Measurements from ENCODE around the gene CHAC1.
"Not testable (repeated sequence)": the region's sequence is repeated elsewhere in the genome, so short reads cannot be mapped to it uniquely, and the experiment has no call there.

DNA sequence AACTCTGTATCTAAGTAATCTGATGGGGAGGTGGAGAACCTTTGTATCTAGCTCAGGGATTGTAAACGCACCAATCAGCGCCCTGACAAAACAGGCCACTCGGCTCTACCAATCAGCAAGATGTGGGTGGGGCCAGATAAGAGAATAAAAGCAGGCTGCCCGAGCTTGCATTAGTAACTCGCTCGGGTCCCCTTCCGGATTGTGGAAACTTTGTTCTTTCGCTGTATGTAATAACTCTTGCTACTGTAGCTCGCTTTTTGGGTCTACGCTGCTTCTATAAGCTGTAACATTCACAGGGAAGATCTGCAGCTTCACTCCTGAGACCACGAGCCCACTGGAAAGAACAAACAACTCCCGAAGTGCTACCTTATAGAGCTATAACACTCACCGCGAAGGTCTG lies 9.0 kb downstream of the CHAC1 start:
- TF ChIP-seq, protein P1, sequence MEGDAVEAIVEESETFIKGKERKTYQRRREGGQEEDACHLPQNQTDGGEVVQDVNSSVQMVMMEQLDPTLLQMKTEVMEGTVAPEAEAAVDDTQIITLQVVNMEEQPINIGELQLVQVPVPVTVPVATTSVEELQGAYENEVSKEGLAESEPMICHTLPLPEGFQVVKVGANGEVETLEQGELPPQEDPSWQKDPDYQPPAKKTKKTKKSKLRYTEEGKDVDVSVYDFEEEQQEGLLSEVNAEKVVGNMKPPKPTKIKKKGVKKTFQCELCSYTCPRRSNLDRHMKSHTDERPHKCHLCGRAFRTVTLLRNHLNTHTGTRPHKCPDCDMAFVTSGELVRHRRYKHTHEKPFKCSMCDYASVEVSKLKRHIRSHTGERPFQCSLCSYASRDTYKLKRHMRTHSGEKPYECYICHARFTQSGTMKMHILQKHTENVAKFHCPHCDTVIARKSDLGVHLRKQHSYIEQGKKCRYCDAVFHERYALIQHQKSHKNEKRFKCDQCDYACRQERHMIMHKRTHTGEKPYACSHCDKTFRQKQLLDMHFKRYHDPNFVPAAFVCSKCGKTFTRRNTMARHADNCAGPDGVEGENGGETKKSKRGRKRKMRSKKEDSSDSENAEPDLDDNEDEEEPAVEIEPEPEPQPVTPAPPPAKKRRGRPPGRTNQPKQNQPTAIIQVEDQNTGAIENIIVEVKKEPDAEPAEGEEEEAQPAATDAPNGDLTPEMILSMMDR (IDR thresholded peaks at IDR 0.05; ENCODE audit: insufficient read depth, low read length) = not testable (repeated sequence)
- TF ChIP-seq GABPA, POLR2AphosphoS5 (IDR thresholded peaks at IDR 0.05; ENCODE audit: low read depth): not testable (repeated sequence)

All from HL-60 (cell line).